ENCODE data around the gene FFAR1. TPM values are rescaled to one million over a fixed set of nuclear protein-coding genes. Genes with fewer than 3 reads are reported as not detected.

The FFAR1 gene, protein sequence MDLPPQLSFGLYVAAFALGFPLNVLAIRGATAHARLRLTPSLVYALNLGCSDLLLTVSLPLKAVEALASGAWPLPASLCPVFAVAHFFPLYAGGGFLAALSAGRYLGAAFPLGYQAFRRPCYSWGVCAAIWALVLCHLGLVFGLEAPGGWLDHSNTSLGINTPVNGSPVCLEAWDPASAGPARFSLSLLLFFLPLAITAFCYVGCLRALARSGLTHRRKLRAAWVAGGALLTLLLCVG (N-terminal part only)
- total RNA-seq = under 1 TPM in 1 of 2 experiments, not detected in 1; 0.10 TPM

GRCh38 chr19:35347171-35347929 is at the start of gene FFAR1:
TSS of gene FFAR1 (plus strand) at chr19:35347902. CDS start at chr19:35351552, 3,650 bp downstream.
- intact Hi-C loops (cut with micrococcal nuclease) = loop anchor here (1.0 to 2.0 kb wide), 7 partner anchors 14 to 364 kb away; partner anchors contain the start of gene LSR
- peak within 1 kb of the TSS; percentile 46 for H3K4me3 Mint-ChIP-seq
- no peaks in the 10 kb centered on the region for H3K9me3 Mint-ChIP-seq
- H3K27ac Mint-ChIP-seq = peak within 1 kb of the TSS; percentile 98
- no peaks in the 10 kb centered on the region for H3K36me3 Mint-ChIP-seq (ENCODE audit: low read depth)
- H3K4me1 Mint-ChIP-seq (ENCODE audit: low read depth) = peaks cover 32% of the 10 kb centered on the region
- CTCF ChIA-PET = interaction anchor here (0.6 to 1.5 kb wide), 5 partner anchors 10 to 157 kb away, joined by 3 to 8 read pairs (median 5); no protein-coding TSS in a partner anchor
- peak; percentile 91 for DNase-seq
- peaks cover 2% of the 10 kb centered on the region for H3K27me3 Mint-ChIP-seq (ENCODE audit: low read depth)

DNA sequence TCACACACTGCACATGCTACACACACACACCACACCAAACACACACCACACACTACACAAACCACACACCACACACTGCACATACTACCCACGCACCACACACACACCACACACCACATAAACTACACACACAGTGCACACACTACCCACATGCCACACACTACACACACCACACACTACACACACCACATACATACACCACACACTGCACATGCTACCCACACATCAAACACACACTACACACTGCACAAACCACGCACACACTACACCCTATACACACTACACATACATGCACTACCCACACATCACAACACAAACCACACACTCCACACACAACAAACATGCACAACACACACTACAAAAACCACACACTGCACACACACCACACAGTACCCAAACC is 49.8 kb upstream of the FFAR1 start:
- intact Hi-C loops (cut with micrococcal nuclease) = no loop called here
- Mint-ChIP-seq H3K4me1 (ENCODE audit: low read depth) (peaks cover 8% of the 10 kb centered on the region), H3K9me3 (no peaks in the 10 kb centered on the region), H3K27me3 (ENCODE audit: low read depth) (no peaks in the 10 kb centered on the region), H3K36me3 (ENCODE audit: low read depth) (no peaks in the 10 kb centered on the region), H3K4me3 (no peak overlapping the region), H3K27ac (no peak overlapping the region)
- DNase-seq = no peak
- CTCF ChIA-PET = no interaction called here

DNA sequence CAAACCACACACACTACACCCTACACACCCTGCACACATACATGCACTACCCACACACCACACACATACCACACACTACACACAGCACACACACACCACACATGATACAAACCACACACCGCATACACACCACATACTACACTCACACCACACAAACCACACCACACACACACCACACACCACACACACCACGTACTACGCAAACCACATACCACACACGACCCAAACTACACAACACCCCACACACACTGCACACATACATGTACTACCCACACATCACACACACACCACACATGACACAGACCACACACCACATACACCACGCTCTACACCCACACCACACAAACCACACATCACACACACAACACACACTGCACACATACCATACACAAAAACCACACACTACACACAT is 49.1 kb upstream of the FFAR1 start:
- Mint-ChIP-seq H3K36me3 (ENCODE audit: low read depth) (no peaks in the 10 kb centered on the region), H3K9me3 (no peaks in the 10 kb centered on the region), H3K4me1 (ENCODE audit: low read depth) (peaks cover 8% of the 10 kb centered on the region), H3K27me3 (ENCODE audit: low read depth) (no peaks in the 10 kb centered on the region), H3K27ac (no peak overlapping the region), H3K4me3 (no peak overlapping the region)
- intact Hi-C loops (cut with micrococcal nuclease) = no loop called here
- CTCF ChIA-PET = no interaction called here
- DNase-seq = no peak

DNA sequence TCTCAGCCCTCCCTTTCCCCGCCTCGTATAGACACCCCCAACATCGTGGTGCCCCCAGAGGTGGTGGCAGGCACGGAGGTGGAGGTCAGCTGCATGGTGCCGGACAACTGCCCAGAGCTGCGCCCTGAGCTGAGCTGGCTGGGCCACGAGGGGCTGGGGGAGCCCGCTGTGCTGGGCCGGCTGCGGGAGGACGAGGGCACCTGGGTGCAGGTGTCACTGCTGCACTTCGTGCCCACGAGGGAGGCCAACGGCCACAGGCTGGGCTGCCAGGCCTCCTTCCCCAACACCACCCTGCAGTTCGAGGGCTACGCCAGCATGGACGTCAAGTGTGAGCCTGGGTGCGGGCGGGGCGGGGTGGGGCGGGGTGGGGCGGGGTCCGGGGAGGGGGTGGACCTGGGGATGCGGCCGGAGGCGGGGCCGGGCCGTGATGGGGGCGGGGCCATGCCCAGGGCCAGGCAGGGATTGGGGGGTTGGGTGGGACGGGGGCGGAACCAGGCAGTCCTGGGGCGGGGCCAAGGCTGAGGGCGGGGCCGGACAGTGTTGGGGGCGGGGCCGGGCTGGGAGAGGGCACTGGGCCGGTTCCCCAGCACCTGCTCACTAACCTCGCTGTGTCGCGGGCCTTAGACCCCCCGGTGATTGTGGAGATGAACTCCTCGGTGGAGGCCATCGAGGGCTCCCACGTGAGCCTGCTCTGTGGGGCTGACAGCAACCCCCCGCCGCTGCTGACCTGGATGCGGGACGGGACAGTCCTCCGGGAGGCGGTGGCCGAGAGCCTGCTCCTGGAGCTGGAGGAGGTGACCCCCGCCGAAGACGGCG is 48.0 kb upstream of the FFAR1 start:
- no peak overlapping the region for H3K4me3 Mint-ChIP-seq
- no peaks in the 10 kb centered on the region for H3K36me3 Mint-ChIP-seq (ENCODE audit: low read depth)
- H3K27ac Mint-ChIP-seq = no peak overlapping the region
- no peaks in the 10 kb centered on the region for H3K27me3 Mint-ChIP-seq (ENCODE audit: low read depth)
- H3K4me1 Mint-ChIP-seq (ENCODE audit: low read depth) = peaks cover 8% of the 10 kb centered on the region
- H3K9me3 Mint-ChIP-seq = no peaks in the 10 kb centered on the region
- CTCF ChIA-PET = no interaction called here
- no peak for DNase-seq
- intact Hi-C loops (cut with micrococcal nuclease) = no loop called here

DNA sequence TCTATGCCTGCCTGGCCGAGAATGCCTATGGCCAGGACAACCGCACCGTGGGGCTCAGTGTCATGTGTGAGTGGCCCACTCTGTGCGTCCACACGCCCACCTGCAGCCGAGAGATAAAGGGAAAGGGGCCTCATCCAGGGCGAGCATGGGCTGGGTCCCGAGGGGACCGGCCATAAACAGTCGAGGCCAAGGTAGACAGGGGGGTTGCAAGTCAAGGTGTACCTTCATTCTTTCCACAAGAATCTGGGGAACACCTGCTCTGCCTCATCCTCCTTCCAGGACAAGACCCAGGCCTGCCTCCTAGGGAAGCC is 47.4 kb upstream of the FFAR1 start:
- no peaks in the 10 kb centered on the region for H3K36me3 Mint-ChIP-seq (ENCODE audit: low read depth)
- H3K27ac Mint-ChIP-seq = no peak overlapping the region
- intact Hi-C loops (cut with micrococcal nuclease) = no loop called here
- CTCF ChIA-PET = no interaction called here
- H3K9me3 Mint-ChIP-seq = no peaks in the 10 kb centered on the region
- no peak overlapping the region for H3K4me3 Mint-ChIP-seq
- no peaks in the 10 kb centered on the region for H3K27me3 Mint-ChIP-seq (ENCODE audit: low read depth)
- peaks cover 8% of the 10 kb centered on the region for H3K4me1 Mint-ChIP-seq (ENCODE audit: low read depth)
- no peak for DNase-seq

DNA sequence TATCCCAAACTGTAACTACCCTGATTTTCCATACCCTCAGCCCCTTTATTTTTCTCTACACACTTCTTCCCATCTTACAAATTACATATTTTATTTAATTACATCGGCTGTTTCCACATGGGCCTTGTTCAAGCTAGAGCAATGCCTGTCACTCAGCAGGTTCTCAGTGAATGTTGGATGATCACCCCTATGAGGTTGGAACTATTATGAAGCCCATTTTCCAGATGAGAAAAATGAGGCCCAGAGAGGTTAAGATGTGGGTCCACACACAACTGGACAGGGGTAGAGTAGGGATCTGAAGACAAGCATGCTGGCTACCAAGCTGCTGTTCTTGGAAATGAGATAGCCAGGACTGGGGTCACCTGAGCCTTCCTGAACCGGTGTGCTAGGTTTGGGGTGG is 45.7 kb upstream of the FFAR1 start:
- H3K4me1 Mint-ChIP-seq (ENCODE audit: low read depth) = no peaks in the 10 kb centered on the region
- CTCF ChIA-PET = interaction anchor here (0.6 kb wide), 2 partner anchors 37 to 126 kb away, joined by 3 to 4 read pairs; no protein-coding TSS in a partner anchor
- intact Hi-C loops (cut with micrococcal nuclease) = no loop called here

DNA sequence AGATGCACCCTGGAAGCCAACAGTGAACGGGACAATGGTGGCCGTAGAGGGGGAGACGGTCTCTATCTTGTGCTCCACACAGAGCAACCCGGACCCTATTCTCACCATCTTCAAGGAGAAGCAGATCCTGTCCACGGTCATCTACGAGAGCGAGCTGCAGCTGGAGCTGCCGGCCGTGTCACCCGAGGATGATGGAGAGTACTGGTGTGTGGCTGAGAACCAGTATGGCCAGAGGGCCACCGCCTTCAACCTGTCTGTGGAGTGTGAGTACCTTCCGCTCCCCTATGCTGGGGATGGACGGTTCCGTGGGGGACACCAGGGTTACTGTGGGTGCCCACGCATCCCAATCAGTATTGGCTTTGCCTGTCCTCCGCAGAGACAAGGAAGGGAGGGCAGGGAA is 45.3 kb upstream of the FFAR1 start:
- Mint-ChIP-seq H3K4me1 (ENCODE audit: low read depth) (no peaks in the 10 kb centered on the region), H3K27ac (no peak overlapping the region), H3K9me3 (no peaks in the 10 kb centered on the region), H3K36me3 (ENCODE audit: low read depth) (no peaks in the 10 kb centered on the region), H3K27me3 (ENCODE audit: low read depth) (no peaks in the 10 kb centered on the region), H3K4me3 (no peak overlapping the region)
- DNase-seq = no peak
- intact Hi-C loops (cut with micrococcal nuclease) = no loop called here
- CTCF ChIA-PET = interaction anchor here (0.6 kb wide), 1 partner anchor 125 kb away, joined by 4 read pairs; no protein-coding TSS in a partner anchor

More for the DNA sequence above, 45.7 kb upstream of the FFAR1 start:
- no peaks in the 10 kb centered on the region for H3K9me3 Mint-ChIP-seq
- DNase-seq = no peak
- no peaks in the 10 kb centered on the region for H3K36me3 Mint-ChIP-seq (ENCODE audit: low read depth)
- no peak overlapping the region for H3K27ac Mint-ChIP-seq
- no peaks in the 10 kb centered on the region for H3K27me3 Mint-ChIP-seq (ENCODE audit: low read depth)
- H3K4me3 Mint-ChIP-seq = no peak overlapping the region

GRCh38 chr19:35303357-35303915 is 44.3 kb upstream of the FFAR1 start:
- intact Hi-C loops (cut with micrococcal nuclease) = no loop called here
- Mint-ChIP-seq H3K4me1 (ENCODE audit: low read depth) (no peaks in the 10 kb centered on the region), H3K9me3 (no peaks in the 10 kb centered on the region), H3K27me3 (ENCODE audit: low read depth) (no peaks in the 10 kb centered on the region), H3K4me3 (no peak overlapping the region), H3K36me3 (ENCODE audit: low read depth) (no peaks in the 10 kb centered on the region), H3K27ac (no peak overlapping the region)
- CTCF ChIA-PET = interaction anchor here (0.5 kb wide), 1 partner anchor 18 kb away, joined by 3 read pairs; no protein-coding TSS in a partner anchor
- no peak for DNase-seq

DNA sequence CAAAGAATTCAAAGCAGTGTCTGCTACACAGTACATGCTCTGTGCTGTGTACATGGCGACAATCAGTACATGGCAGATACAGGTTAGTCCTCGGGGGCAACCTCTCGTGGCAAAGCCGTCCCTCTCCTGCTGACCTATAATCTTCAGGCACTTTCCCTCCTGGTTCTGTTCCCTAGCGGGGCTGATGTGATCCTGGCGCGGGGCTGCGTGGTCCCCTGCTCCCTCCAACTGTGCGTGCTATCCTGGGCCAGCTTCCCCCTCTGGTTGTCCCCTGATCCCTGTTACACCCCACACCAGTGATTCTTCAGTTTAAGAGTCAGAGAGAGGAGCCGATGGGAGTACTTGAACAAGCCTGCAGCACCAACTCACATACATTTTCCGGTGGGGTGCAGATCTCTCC is 43.7 kb upstream of the FFAR1 start:
- H3K36me3 Mint-ChIP-seq (ENCODE audit: low read depth) = no peaks in the 10 kb centered on the region
- no peaks in the 10 kb centered on the region for H3K9me3 Mint-ChIP-seq
- H3K27me3 Mint-ChIP-seq (ENCODE audit: low read depth) = no peaks in the 10 kb centered on the region
- H3K27ac Mint-ChIP-seq = no peak overlapping the region
- no peak overlapping the region for H3K4me3 Mint-ChIP-seq
- no peaks in the 10 kb centered on the region for H3K4me1 Mint-ChIP-seq (ENCODE audit: low read depth)
- CTCF ChIA-PET = interaction anchor here (0.5 kb wide), 1 partner anchor 17 kb away, joined by 3 read pairs; no protein-coding TSS in a partner anchor
- intact Hi-C loops (cut with micrococcal nuclease) = no loop called here
- no peak for DNase-seq

GRCh38 chr19:35305181-35305580 is 42.5 kb upstream of the FFAR1 start:
- Mint-ChIP-seq H3K27me3 (ENCODE audit: low read depth) (no peaks in the 10 kb centered on the region), H3K36me3 (ENCODE audit: low read depth) (no peaks in the 10 kb centered on the region), H3K4me1 (ENCODE audit: low read depth) (no peaks in the 10 kb centered on the region), H3K27ac (no peak overlapping the region), H3K4me3 (no peak overlapping the region), H3K9me3 (no peaks in the 10 kb centered on the region)
- no peak for DNase-seq
- intact Hi-C loops (cut with micrococcal nuclease) = no loop called here
- CTCF ChIA-PET = interaction anchor here (0.8 to 1.1 kb wide), 2 partner anchors 17 to 190 kb away, joined by 3 read pairs; no protein-coding TSS in a partner anchor

DNA sequence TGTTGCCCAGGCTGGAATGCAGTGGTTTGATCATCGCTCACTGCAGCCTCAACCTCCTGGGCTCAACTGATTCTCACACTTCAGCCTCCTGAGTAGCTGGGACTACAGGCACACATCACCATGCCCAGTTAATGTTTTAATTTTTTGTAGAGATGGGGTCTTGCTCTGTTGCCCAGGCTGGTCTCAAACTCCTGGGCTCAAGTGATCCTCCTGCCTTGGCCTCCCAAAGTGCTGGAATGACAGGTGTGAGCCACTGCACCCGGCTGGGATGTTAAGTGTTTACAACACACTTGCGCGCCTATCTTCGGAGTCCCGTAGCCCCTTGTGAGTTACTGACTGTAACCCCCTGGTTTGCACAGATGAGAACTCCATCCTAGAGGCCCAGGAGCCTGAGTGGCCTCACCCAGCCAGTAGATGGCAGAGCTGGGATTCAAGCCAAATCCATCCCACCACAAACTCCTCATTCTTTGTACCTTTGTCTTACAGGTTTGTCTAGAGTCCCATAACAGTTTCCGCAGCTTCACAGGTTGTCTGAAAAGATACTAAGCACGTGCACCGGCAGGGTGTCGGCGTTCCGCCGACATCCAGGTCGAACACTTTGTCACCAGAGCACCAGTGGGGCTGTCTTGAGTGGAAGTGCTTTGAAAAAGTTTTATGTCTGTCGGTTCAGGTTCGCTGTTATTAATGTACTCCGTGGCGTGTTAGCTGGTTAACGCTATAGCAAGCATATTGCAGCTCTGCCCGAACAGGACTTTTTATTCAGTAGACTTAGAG is 41.0 kb upstream of the FFAR1 start:
- H3K27me3 Mint-ChIP-seq (ENCODE audit: low read depth) = no peaks in the 10 kb centered on the region
- intact Hi-C loops (cut with micrococcal nuclease) = loop anchor here (2.0 kb wide), 1 partner anchor 40 kb away; the partner anchor contains the start of gene FFAR1
- H3K9me3 Mint-ChIP-seq = no peaks in the 10 kb centered on the region
- no peak overlapping the region for H3K27ac Mint-ChIP-seq
- H3K4me3 Mint-ChIP-seq = no peak overlapping the region
- peak; percentile 52 for DNase-seq
- H3K4me1 Mint-ChIP-seq (ENCODE audit: low read depth) = no peaks in the 10 kb centered on the region
- CTCF ChIA-PET = interaction anchor here (0.7 kb wide), 2 partner anchors 11 to 360 kb away, joined by 3 read pairs; no protein-coding TSS in a partner anchor
- H3K36me3 Mint-ChIP-seq (ENCODE audit: low read depth) = no peaks in the 10 kb centered on the region

All from activated naive CD4-positive, alpha-beta T cell treated with anti-CD3 and anti-CD28 coated beads for 36 hours (primary cell).